Psoas muscle (tissue), 8 donors: ENCODE results near the gene PSAPL1. TPM values are rescaled to one million over a fixed set of nuclear protein-coding genes. Genes with fewer than 3 reads are reported as not detected.

ENCODE experiments used
- ATAC-seq, 4 donors: fragments of 200-7000 bp; cut with Tn5 transposase; one replicate each; pipeline ENCODE4 v1.9.1; 2020; ENCODE audit warnings: moderate library complexity in 3 of 4, mild to moderate bottlenecking in 2 of 4
- DNase-seq, 2 donors: peaks; one replicate each; pipeline ENCODE4 v3.0.0-alpha.2; 2020
- H3K27ac ChIP-seq: fragments of 200-600 bp; one replicate; pipeline ENCODE4 v1.8.0; 2022
- H3K27me3 ChIP-seq, 3 donors: fragments of 200-600 bp in 1 of 3; one replicate each; pipeline versions ENCODE4 v1.6.1 to v1.8.0; 2013 to 2022; ENCODE audit warnings: low read length in 2 of 3, mild to moderate bottlenecking in 2 of 3, moderate library complexity in 1 of 3; ENCODE audit not compliant: insufficient read depth in 3 of 3
- H3K36me3 ChIP-seq, 2 donors: fragments of 200-600 bp in 1 of 2; one replicate each; pipeline versions ENCODE4 v1.6.1 to v1.8.0; 2013 to 2022; ENCODE audit warnings: low read depth in 1 of 2, mild to moderate bottlenecking in 1 of 2, moderate library complexity in 1 of 2; ENCODE audit not compliant: insufficient read depth in 1 of 2
- H3K4me1 ChIP-seq: fragments of 200-600 bp; one replicate; pipeline ENCODE4 v1.8.0; 2022
- H3K4me3 ChIP-seq: fragments of 200-600 bp; one replicate; pipeline ENCODE4 v1.8.0; 2022; ENCODE audit warnings: mild to moderate bottlenecking
- H3K9me3 ChIP-seq: fragments of 200-600 bp; one replicate; pipeline ENCODE4 v1.8.0; 2022
- WGBS, 3 donors: extraction: QIAGEN DNeasy Blood & Tissue Kit; methylation state at CpG; one replicate each; pipeline versions ENCODE4 v1.1.6 to v1.1.7; 2013; 5-methylcytosine and 5-hydroxymethylcytosine counted together
- intact Hi-C, 2 donors: fragments of 100-400 bp; cut with DNase I; formaldehyde crosslinking; loops; one replicate each; pipeline versions ENCODE4 v1.11.0 to v1.14.2; 2022
- polyA plus RNA-seq, 3 donors: library from polyadenylated mRNA; stranded (reverse); fragments of 200-250 nt; gene quantifications; one replicate each; pipeline ENCODE4 v1.2.3, GENCODE V29; 2013
- total RNA-seq, 4 donors: library from RNA; stranded (reverse); fragmentation: NEBNext Ultra II Directional in 2 of 4; extraction: Animal tissue kit (Norgen Biotek cat#: 25700) in 2 of 4; gene quantifications; one replicate each; pipeline versions ENCODE4 v1.2.1 to v1.2.4, GENCODE V29; 2021 to 2023
- TF ChIP-seq, protein P1 (sequence below): fragments of 200-600 bp; IDR thresholded peaks from one replicate; pipeline ENCODE4 v1.8.0; 2022; ENCODE audit warnings: antibody characterized with exemption
- donor health status: healthy with polysubstance abuse.
- donor health status: DM: no; HTN: no; CAD: no; lungs with moderate emphysema.
- donor health status: Bipolar disorder and iron deficiency.
- donor health status: healthy.
- donor health status: DM: yes; HTN: yes; CAD: no.
- donor health status: DM: no; HTN: no; CAD: no.
- donor health status: DM: no; HTN: no; CAD: no.
- donor health status: DM: yes; HTN: yes; CAD: no.

The PSAPL1 gene
- total and polyA plus RNA-seq, 7 donors = not detected

DNA sequence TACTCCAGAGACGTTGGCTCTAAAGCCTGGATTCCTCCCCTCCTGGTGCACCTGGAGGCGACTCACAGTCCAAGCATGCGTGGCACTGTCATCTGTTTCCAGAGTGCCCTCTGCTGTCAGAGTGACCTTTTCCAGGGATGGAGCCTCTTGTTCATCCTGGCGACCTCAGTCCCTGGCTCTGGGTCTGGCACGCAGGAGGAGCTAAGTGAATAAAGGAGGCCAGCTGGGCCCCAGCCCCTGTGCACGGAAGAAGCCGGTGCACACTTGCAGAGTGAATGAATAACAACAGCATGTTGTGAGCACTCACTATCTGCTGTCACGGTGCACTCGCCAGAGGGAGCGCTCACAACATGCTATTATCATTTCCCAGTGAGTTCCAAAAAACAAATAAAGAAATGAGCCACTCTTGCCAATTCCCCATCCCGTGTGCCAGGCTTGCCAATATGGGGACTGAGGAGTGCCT lies 27.8 kb upstream of the PSAPL1 start:
- H3K36me3 ChIP-seq = no peaks in the 10 kb centered on the region
- peak in 1 of 4 donors; percentile 55 for ATAC-seq
- intact Hi-C loops = no loop called here
- no peak overlapping the region for H3K27ac ChIP-seq
- H3K4me1 ChIP-seq = peaks cover 5% of the 10 kb centered on the region
- peaks cover 0 to 35% (median 3%) of the 10 kb centered on the region in 3 donors for H3K27me3 ChIP-seq
- 14 to 33% (median 20%) methylated on average over 11 of the region's 11 CpGs for WGBS, 3 donors
- no peak for DNase-seq
- H3K9me3 ChIP-seq = no peaks in the 10 kb centered on the region
- H3K4me3 ChIP-seq = no peak overlapping the region
- TF ChIP-seq, protein P1, sequence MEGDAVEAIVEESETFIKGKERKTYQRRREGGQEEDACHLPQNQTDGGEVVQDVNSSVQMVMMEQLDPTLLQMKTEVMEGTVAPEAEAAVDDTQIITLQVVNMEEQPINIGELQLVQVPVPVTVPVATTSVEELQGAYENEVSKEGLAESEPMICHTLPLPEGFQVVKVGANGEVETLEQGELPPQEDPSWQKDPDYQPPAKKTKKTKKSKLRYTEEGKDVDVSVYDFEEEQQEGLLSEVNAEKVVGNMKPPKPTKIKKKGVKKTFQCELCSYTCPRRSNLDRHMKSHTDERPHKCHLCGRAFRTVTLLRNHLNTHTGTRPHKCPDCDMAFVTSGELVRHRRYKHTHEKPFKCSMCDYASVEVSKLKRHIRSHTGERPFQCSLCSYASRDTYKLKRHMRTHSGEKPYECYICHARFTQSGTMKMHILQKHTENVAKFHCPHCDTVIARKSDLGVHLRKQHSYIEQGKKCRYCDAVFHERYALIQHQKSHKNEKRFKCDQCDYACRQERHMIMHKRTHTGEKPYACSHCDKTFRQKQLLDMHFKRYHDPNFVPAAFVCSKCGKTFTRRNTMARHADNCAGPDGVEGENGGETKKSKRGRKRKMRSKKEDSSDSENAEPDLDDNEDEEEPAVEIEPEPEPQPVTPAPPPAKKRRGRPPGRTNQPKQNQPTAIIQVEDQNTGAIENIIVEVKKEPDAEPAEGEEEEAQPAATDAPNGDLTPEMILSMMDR = no peak

DNA sequence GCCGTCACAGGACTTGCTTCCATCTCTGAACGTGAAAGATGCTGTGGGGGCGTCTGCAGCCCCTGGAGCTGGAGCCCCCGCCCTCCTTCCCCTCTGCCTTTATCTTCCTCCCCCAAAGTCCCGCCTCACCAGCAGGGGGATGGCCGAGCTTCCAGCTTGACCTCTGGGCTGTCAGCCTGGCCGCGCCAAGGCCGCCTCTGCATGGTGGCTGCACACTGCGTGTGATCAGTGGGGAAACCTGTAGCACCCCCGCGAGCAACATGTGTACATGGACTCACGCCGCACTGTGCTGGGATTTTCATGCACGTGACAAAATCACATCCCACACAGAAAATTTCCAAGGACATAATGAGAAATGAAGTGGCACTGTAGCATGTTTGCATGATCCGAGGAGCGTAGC lies 26.5 kb upstream of the PSAPL1 start:
- ATAC-seq (no peak), DNase-seq (no peak)
- H3K36me3 ChIP-seq = no peaks in the 10 kb centered on the region
- no peaks in the 10 kb centered on the region for H3K9me3 ChIP-seq
- H3K27ac ChIP-seq = no peak overlapping the region
- intact Hi-C loops = no loop called here
- 28 to 36% (median 32%) methylated on average over 17 of the region's 17 CpGs for WGBS, 3 donors
- no peak overlapping the region for H3K4me3 ChIP-seq
- peaks cover 5% of the 10 kb centered on the region for H3K4me1 ChIP-seq
- TF ChIP-seq, protein P1 = no peak
- peaks cover 0 to 35% (median 3%) of the 10 kb centered on the region in 3 donors for H3K27me3 ChIP-seq

DNA sequence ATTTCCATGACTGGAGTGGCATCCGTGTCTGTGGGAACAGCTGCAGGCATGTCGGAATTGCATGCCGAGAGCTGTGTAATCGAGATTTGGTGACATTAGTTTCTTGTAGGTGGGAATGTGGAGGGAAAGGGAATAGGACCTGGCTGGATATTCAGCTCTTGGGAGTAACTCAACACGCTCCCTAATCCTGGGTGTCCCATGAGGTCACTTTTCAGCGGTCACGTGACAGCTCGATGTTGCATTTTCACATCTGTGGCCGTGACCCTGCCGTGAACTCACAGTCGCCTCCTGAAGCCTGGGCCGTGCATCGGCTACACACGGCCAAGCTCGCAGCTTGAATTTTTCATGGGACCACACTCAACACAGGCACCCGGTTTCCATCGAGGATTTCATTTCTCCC lies 25.8 kb upstream of the PSAPL1 start:
- peak in 1 of 2 donors; percentile 65 for DNase-seq
- TF ChIP-seq, protein P1 = no peak
- Histone ChIP-seq H3K4me3 (no peak overlapping the region), H3K27ac (no peak overlapping the region), H3K4me1 (peaks cover 5% of the 10 kb centered on the region), H3K36me3 (no peaks in the 10 kb centered on the region), H3K9me3 (no peaks in the 10 kb centered on the region), H3K27me3 (peaks cover 0 to 35% (median 3%) of the 10 kb centered on the region in 3 donors)
- ATAC-seq = peak in 3 of 4 donors; percentile 48 to 63 (median 52)
- WGBS, 3 donors = 9 to 23% (median 14%) methylated on average over 17 of the region's 17 CpGs
- intact Hi-C loops = no loop called here

DNA sequence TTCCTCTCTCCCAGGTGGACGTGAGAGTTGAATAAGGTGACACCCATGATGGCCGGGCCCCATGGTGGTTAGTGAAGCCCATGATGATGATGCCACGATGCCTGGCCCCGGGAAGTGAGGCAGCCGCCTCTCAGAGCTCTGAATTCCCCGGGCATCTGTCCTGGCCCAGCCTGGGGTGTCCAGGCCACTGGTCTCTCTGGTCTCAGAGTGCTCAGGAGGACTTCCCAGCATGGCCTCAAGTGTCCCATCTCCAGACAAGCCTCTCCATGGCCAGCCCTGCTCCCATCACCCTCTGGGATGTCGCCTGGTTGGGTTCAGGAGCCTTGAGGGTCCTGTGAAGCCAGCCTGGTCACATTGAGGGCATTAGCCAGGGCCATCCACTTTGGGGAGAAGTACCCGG lies 24.7 kb upstream of the PSAPL1 start:
- whole genome bisulfite sequencing, 3 donors = 93 to 94% (median 93%) methylated on average over 8 of the region's 8 CpGs
- peaks cover 5% of the 10 kb centered on the region for H3K4me1 ChIP-seq
- no peaks in the 10 kb centered on the region for H3K9me3 ChIP-seq
- peaks cover 0 to 35% (median 2%) of the 10 kb centered on the region in 3 donors for H3K27me3 ChIP-seq
- no peak overlapping the region for H3K4me3 ChIP-seq
- ATAC-seq = no peak
- no peak for DNase-seq
- no peaks in the 10 kb centered on the region for H3K36me3 ChIP-seq
- no peak overlapping the region for H3K27ac ChIP-seq
- TF ChIP-seq, protein P1 = no peak
- intact Hi-C loops = no loop called here

DNA sequence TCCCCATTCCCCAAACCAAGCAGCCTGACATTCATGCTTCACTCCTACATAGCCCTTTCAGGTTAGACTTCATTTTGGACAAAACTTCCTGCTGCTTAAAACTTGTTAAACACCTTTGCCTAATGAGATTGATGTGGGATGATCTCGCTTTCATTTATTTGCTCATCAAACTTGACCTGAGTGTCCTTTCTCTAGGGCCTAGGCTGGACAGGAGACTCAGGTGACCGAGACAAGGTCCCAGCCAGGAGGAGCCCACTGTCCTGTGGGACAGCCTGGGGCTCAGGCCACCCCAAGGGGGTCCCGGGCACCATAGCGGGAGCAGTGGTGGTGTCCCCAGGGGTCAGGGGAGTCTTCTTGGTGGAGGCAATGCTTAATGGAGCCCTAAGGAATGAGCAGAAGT lies 23.7 kb upstream of the PSAPL1 start:
- H3K36me3 ChIP-seq = no peaks in the 10 kb centered on the region
- H3K9me3 ChIP-seq = no peaks in the 10 kb centered on the region
- intact Hi-C loops = no loop called here
- H3K4me1 ChIP-seq = peaks cover 5% of the 10 kb centered on the region
- no peak for DNase-seq
- WGBS, 3 donors = 92 to 95% (median 93%) methylated on average over 4 of the region's 4 CpGs
- ATAC-seq = no peak
- H3K27me3 ChIP-seq = peaks cover 0 to 35% (median 2%) of the 10 kb centered on the region in 3 donors
- no peak overlapping the region for H3K27ac ChIP-seq
- no peak overlapping the region for H3K4me3 ChIP-seq
- TF ChIP-seq, protein P1 = no peak
